Measurements from ENCODE around the gene TEPSIN. TPM values are rescaled to one million over a fixed set of nuclear protein-coding genes. Genes with fewer than 3 reads are reported as not detected.

TEPSIN gene
- total and polyA plus RNA-seq, 7 donors = 6.9 to 42.8 (median 23.5) TPM

- DNase-seq = peak; percentile 82
- H3K4me3 ChIP-seq = peak overlapping the region in 3 of 4 donors; percentile 26 to 31 (median 28)
- intact Hi-C loops (cut with DNase I) = no loop called here
- H3K9me3 ChIP-seq = no peaks in the 10 kb centered on the region
- WGBS, 2 donors = 18 to 60% methylated on average over 18 of the region's 18 CpGs
- TF ChIP-seq POLR2A (IDR thresholded peaks at IDR 0.05) = no peak
- TF ChIP-seq POLR2AphosphoS5 (IDR thresholded peaks at IDR 0.05) = peak in 2 of 4 donors; percentile 23 to 34
- no peaks in the 10 kb centered on the region for H3K27me3 ChIP-seq
- H3K27ac ChIP-seq = peak overlapping the region; percentile 75 to 80 (median 76)
- peaks cover 0 to 33% (median 20%) of the 10 kb centered on the region in 4 donors for H3K4me1 ChIP-seq
- H3K36me3 ChIP-seq = peaks cover 0 to 55% (median 31%) of the 10 kb centered on the region in 4 donors
Observed at GRCh38 chr17:81277421-81277820, 38.6 kb upstream of the TEPSIN start.

DNA sequence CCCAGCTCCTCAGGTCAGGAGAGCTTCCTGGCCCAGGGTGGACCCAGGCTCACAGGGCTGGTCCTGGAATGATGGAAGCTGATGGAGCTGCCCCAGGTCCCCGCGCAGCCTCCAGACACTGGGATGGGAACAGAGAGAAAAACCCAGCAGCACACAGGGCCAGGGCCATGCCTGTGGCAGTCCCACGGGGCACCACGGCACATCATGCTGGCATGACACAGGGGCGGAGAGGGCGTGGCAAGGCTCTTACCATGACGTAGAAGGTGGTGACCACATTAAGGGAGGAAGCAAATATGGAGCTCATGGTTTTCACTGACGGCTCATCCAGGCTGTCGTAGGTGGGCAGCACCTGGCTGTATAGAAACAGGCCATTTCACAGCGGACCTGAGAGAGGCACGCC, 37.9 kb upstream of the TEPSIN start:
- Histone ChIP-seq H3K4me1 (peaks cover 0 to 33% (median 20%) of the 10 kb centered on the region in 4 donors), H3K27ac (peak overlapping the region; percentile 75 to 80 (median 76)), H3K9me3 (no peaks in the 10 kb centered on the region), H3K36me3 (peaks cover 0 to 54% (median 24%) of the 10 kb centered on the region in 4 donors), H3K27me3 (no peaks in the 10 kb centered on the region), H3K4me3 (peak overlapping the region in 1 of 4 donors; percentile 26)
- 83 to 85% methylated on average over 11 of the region's 11 CpGs for whole genome bisulfite sequencing, 2 donors
- no peak for DNase-seq
- intact Hi-C loops (cut with DNase I) = no loop called here
- TF ChIP-seq EP300 (IDR thresholded peaks at IDR 0.05) (no peak), CTCF (IDR thresholded peaks at IDR 0.05) (no peak), POLR2A (IDR thresholded peaks at IDR 0.05) (no peak), POLR2AphosphoS5 (IDR thresholded peaks at IDR 0.05) (no peak)

GRCh38 chr17:81274471-81274855, 35.6 kb upstream of the TEPSIN start:
- DNase-seq = no peak
- 96 to 97% methylated on average over 14 of the region's 14 CpGs for WGBS, 2 donors
- no peak overlapping the region for H3K4me3 ChIP-seq
- H3K36me3 ChIP-seq = peaks cover 7 to 67% (median 29%) of the 10 kb centered on the region in 4 donors
- no peak overlapping the region for H3K27ac ChIP-seq
- H3K4me1 ChIP-seq = peaks cover 0 to 33% (median 20%) of the 10 kb centered on the region in 4 donors
- no peak for TF ChIP-seq CTCF (IDR thresholded peaks at IDR 0.05)
- no peak for TF ChIP-seq POLR2A (IDR thresholded peaks at IDR 0.05)
- TF ChIP-seq EP300 (IDR thresholded peaks at IDR 0.05) = no peak
- TF ChIP-seq POLR2AphosphoS5 (IDR thresholded peaks at IDR 0.05) = no peak
- H3K27me3 ChIP-seq = no peaks in the 10 kb centered on the region
- no peaks in the 10 kb centered on the region for H3K9me3 ChIP-seq
- intact Hi-C loops (cut with DNase I) = no loop called here

- Histone ChIP-seq H3K36me3 (peaks cover 10 to 68% (median 31%) of the 10 kb centered on the region in 4 donors), H3K4me3 (no peak overlapping the region), H3K27ac (no peak overlapping the region), H3K4me1 (peaks cover 0 to 29% (median 19%) of the 10 kb centered on the region in 4 donors), H3K9me3 (no peaks in the 10 kb centered on the region), H3K27me3 (no peaks in the 10 kb centered on the region)
- intact Hi-C loops (cut with DNase I) = no loop called here
- WGBS, 2 donors = 96 to 97% methylated on average over 31 of the region's 31 CpGs
- no peak for DNase-seq
- TF ChIP-seq CTCF (IDR thresholded peaks at IDR 0.05) (no peak), POLR2A (IDR thresholded peaks at IDR 0.05) (no peak), POLR2AphosphoS5 (IDR thresholded peaks at IDR 0.05) (no peak)
Observed at GRCh38 chr17:81273698-81274470, 35.0 kb upstream of the TEPSIN start.

- WGBS, 2 donors = 71 to 86% methylated on average over 12 of the region's 12 CpGs
- DNase-seq = no peak
- Histone ChIP-seq H3K4me3 (no peak overlapping the region), H3K4me1 (peaks cover 0 to 16% (median 12%) of the 10 kb centered on the region in 4 donors), H3K27me3 (no peaks in the 10 kb centered on the region), H3K27ac (no peak overlapping the region), H3K36me3 (peaks cover 10 to 71% (median 32%) of the 10 kb centered on the region in 4 donors), H3K9me3 (no peaks in the 10 kb centered on the region)
- intact Hi-C loops (cut with DNase I) = no loop called here
- TF ChIP-seq EP300 (IDR thresholded peaks at IDR 0.05) = no peak
- TF ChIP-seq POLR2A (IDR thresholded peaks at IDR 0.05) = no peak
- no peak for TF ChIP-seq POLR2AphosphoS5 (IDR thresholded peaks at IDR 0.05)
- no peak for TF ChIP-seq CTCF (IDR thresholded peaks at IDR 0.05)
Observed at GRCh38 chr17:81272616-81273015, 33.8 kb upstream of the TEPSIN start.
